ENCODE measurements around the gene NAA50.

DNA sequence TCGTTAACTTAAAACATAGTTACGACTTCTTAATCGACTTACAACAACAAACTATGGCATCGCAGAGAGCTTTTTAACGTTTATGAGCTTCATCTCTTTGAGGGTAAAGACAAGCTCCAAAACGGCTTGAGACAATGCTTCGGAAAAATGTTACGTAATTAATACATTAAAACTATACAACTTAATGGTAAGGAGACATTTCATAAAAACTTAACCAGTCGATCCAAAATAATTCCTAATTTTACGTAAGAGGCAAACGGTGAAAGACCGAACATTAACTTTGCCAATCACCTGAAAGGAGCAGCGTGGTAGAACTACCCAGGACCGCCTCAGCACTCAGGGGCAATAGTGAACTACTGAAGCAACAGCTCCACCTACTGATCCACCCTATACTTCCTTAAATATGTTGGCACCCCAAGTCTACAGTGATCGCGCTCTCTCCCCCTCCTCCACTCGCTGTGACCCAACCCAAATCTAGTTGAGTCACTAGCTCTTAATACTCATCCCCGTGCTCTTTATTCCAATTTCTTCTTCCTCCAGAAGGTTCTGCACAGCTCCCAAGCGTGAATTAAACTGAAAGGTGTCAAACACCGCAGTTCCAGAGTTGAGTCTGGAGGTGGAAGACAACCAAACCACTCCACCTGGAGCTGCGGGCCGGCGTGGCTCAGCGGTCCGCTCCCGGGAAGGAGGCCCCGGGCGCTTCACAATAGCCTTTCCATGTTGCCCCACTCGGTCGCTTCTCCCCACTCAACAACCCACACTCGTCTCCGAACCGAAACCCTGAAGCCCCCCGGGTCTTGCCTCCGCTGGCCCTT is 901 bp downstream of the NAA50 start:
- TF ChIP-seq, protein P1, sequence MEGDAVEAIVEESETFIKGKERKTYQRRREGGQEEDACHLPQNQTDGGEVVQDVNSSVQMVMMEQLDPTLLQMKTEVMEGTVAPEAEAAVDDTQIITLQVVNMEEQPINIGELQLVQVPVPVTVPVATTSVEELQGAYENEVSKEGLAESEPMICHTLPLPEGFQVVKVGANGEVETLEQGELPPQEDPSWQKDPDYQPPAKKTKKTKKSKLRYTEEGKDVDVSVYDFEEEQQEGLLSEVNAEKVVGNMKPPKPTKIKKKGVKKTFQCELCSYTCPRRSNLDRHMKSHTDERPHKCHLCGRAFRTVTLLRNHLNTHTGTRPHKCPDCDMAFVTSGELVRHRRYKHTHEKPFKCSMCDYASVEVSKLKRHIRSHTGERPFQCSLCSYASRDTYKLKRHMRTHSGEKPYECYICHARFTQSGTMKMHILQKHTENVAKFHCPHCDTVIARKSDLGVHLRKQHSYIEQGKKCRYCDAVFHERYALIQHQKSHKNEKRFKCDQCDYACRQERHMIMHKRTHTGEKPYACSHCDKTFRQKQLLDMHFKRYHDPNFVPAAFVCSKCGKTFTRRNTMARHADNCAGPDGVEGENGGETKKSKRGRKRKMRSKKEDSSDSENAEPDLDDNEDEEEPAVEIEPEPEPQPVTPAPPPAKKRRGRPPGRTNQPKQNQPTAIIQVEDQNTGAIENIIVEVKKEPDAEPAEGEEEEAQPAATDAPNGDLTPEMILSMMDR (IDR thresholded peaks at IDR 0.05) = peak; percentile 69
- TF ChIP-seq POLR2AphosphoS5 (IDR thresholded peaks at IDR 0.05; ENCODE audit: low read depth, low read length) (no peak), RFX5 (IDR thresholded peaks at IDR 0.05; ENCODE audit: low read length) (no peak), MXI1 (IDR thresholded peaks at IDR 0.05; ENCODE audit: low read depth, low read length) (peak; percentile 47), GABPA (IDR thresholded peaks at IDR 0.05; ENCODE audit: low read depth) (no peak), YY1 (IDR thresholded peaks at IDR 0.05; ENCODE audit: low read depth) (no peak), FOXM1 (IDR thresholded peaks at IDR 0.05; ENCODE audit: low read depth) (no peak), EZH2phosphoT487 (IDR thresholded peaks at IDR 0.05; ENCODE audit: borderline replicate concordance, low read depth) (no peak), RAD21 (IDR thresholded peaks at IDR 0.05; ENCODE audit: low read length) (peak; percentile 70), TCF12 (IDR thresholded peaks at IDR 0.05) (no peak), NFIC (IDR thresholded peaks at IDR 0.05; ENCODE audit: borderline replicate concordance) (no peak), TEAD4 (IDR thresholded peaks at IDR 0.05; ENCODE audit: borderline replicate concordance, insufficient read depth) (no peak)
- TF ChIP-seq, protein P2, sequence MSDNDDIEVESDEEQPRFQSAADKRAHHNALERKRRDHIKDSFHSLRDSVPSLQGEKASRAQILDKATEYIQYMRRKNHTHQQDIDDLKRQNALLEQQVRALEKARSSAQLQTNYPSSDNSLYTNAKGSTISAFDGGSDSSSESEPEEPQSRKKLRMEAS (IDR thresholded peaks at IDR 0.05; ENCODE audit: low read depth) = peak; percentile 44; the same call in 1 of the 2 replicates
- TF ChIP-seq, protein P3, sequence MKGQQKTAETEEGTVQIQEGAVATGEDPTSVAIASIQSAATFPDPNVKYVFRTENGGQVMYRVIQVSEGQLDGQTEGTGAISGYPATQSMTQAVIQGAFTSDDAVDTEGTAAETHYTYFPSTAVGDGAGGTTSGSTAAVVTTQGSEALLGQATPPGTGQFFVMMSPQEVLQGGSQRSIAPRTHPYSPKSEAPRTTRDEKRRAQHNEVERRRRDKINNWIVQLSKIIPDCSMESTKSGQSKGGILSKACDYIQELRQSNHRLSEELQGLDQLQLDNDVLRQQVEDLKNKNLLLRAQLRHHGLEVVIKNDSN (IDR thresholded peaks at IDR 0.05; ENCODE audit: borderline replicate concordance, low read depth) = no peak
